NCI-H524 (cell line): ENCODE results near the gene DSTN.

Experiments used
- DNase-seq, 2 experiments: peaks; one replicate each; lab custom pipeline; 2025; lab: John Stamatoyannopoulos, UW

Gene DSTN

DNA sequence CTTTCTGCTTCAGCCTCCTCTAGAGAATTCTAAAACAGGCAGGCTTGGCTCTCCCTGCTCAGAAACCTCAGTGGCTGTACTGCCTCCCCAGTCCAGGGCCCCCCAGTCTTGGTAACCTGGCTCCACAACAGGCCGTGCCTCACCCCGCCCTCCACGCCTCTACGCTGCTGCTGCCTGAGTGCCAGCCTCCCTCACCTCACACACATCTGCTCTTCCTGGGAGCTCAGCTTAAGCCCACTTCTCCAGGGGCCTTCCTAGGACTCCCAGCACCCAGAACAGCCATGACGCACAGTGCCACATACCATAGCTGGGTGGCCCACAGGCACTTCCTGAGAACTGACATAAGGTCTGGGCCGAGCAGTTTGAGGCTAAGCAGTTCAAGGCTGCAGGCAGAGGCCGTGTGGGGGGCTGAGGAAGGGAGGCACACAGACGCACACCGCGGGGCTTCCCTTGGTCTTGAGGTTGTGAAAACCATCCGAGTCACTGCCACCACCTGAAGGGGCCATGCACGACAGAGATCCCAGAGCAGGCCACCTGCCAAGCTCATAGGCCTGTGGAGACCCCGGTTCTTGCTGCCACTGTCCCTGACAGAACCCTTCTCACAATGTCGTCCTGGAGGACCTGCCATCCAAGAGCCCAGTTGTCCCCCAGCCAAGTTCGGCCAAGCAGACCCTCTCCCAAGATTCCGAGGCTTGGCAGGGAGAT, 42.6 kb downstream of the DSTN start:
- DNase-seq: peak in 1 of 2 experiments; percentile 12

DNA sequence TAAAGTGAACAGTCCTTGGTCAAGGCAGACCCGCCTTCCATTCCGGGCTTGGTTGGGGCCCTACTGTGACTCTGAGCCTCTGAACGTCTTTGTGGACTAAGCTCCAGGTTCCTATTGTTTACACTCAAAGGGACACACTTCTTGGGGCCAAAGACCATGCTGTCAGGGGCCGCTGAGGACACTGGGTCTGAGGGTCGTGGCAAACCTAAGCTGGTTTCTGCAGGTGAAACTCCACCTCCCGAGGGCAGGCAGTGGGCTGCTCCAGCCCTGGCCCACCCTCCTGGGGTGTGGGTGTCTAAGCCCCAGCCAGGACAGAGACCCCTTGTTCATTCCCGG, 43.1 kb downstream of the DSTN start:
- no peak for DNase-seq

DNA sequence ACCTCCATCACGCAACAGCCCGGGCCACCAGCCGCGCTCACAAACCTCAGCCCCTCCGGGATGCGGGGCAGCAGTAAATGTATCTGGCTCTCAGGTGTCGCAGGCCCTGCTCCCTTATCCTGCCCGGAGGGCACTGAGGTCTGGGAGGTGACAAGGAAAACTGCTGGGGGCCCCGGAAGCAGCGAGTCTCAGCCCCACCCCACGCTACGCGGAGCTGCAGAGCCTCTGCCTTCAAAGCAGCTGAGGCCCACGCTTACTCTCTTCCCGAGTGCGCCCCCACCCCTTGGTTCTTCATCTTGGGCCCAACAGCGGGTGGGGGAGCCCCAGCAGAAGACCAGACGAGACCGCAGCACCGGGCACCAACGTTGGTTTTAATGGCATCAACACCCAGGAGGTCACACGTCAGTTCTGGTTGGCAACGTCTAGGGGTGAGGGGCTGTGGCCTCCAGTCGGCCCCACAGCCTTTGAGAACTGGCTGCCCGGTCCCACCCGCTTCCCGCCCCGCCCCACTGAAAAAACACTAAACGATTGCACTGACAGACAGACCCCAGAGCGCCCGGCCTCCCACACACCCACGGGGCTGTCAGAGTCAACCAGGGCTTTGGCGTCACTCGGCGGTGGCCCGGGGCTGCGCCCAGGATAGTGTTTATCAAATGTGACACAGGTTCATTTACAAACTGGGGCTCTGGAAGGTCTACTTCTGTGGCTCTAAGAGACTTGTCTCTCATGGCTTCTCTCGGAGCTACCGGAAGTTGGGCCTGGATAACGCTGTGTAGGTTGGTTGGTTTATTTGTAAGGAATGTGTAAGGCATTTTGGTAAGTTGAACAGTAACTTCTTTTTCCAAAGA, 43.7 kb downstream of the DSTN start:
- DNase-seq: no peak

DNA sequence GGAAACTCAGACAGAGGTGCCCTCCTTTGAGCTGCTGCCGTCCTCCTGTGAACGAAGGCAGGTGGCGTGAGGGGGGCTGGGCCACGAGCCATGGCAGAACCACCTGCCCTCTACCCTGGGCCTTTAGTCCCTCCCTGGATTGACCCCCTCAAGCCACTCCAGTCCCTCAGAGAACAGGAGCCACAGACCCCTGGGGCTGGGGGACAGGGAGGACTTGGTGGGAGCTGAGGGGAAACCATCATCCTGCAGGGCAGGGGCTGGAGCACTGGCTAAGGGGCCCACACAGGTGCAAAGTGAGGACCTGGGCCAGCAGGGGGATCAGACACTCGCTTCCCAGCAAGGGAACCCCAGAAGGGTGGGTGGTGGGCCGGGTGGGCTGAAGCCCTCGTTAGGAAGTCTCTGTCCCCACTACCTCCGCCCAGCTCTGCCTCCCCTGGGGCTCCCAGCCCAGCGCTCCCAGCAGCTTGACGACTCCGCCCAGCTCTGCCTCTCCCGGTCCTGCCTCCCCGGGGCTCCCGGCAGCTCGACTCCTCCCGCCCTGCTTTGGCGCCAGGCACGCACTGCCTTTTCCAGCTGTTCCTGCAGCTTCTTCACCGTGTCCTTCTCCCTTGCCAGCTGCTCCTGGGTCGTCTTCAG, 44.4 kb downstream of the DSTN start:
- DNase-seq: peak in 1 of 2 experiments; percentile 24

DNA sequence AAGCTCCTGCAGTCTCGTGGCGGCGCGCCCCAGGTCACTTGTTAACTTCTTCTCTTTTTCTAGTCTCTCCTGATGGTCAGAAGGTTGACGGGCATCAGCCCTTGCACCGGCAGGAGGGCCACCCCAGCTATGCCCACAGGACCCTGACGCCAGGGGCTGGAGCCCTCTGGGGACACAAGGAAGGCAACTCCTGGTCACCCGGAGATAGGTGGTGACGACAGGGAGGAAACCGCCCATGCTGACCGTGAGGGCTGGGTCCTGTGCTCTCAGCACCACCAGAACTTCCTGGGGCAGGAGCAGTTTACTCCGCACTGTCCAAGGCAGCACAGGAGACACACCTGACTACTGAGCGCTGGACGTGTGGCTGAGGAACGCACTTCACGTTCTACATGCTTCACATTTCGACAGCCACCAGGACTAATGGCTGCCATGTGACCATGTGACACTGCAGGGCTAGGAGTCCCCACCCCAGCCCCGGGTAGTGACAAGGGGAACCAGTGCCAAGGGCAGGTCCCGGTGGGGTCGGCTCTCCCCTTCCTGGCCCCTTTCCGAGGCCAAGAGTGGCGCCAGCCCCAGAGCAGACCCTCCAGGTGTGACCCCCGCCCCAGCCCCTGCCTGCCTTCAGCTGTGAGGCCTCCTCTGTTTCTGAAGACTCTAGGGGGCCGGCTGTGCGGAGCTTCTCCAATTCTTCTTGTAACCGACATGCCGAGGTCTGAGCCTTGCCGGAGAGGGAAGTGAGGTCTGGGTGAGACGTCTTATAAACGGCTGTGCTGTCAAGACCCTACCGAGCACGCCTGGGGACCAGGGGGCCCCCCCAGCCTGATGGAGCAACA, 45.2 kb downstream of the DSTN start:
- no peak for DNase-seq

DNA sequence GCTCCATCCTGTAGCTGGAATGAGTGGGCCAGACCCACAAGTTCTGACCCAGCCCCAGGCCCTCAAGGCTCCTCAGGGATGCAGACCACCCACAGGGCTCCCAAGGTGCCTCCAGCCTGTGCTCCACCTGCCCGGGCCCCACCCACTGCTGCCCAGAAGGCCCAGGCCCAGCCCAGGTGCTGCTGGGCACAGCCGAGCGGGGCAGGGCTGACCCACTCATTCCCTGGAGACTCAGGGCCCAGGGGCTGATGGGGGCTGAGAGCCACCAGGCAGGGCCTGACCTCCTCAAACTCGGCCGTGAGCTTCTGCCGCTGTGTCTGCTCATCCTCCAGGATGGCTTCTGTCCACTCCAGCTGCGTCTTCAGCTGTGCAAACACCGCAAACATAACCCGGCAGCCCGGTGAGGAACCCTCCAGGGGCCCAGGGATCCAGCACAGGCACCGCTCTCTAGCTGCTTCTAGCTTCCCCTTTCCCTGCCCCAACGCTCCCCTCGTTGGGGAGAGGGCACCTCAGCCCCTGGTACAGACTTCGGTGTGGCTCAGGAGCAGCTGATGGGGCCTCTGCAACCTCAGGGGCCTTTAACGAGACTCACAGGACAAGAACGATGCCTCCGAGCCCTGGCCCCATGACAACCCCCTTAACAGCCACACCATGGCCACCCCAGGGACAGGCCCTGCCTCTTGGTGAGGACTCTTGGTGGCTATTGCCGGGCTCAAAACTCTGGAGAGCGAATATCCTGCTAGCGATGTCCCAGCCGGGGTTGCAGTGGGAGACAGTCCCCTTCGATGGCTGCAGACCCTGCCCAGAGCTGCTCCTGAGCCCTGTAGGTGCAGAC, 46.0 kb downstream of the DSTN start:
- DNase-seq: no peak

DNA sequence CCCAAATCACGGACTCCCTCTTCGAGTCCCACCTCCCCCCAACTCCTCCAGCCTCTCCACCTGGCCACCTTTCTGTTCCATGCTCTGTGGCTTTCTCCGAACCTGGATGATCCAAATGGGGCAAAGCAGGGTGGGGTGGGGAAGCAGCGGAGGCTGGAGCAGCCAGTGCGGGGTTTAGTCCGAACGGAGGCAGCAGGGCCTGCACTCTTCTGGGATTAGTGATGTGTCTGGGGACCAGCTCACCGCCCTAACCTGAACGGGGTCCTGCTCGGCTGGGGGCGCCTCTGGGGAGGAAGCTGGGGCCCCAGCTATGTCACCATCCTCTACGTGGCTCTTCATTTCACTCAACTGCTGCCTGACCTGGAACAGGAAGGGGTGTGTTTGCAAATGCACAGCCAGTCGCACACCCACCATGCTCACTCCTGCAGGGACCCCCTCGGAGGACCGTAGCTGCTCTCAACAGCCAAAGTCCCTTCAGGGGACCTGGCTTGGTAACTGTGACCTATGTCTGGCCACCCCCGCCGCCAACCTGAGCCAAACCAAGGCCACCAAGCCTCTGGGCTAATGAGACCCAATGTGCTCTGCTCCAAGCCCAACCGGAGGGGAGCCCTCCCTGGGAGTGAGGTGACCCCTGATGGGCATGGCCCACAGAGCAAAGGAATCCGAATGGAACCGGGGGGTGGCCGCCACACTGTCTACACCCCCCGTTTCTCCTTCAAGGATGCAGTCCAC, 46.8 kb downstream of the DSTN start:
- DNase-seq: no peak

DNA sequence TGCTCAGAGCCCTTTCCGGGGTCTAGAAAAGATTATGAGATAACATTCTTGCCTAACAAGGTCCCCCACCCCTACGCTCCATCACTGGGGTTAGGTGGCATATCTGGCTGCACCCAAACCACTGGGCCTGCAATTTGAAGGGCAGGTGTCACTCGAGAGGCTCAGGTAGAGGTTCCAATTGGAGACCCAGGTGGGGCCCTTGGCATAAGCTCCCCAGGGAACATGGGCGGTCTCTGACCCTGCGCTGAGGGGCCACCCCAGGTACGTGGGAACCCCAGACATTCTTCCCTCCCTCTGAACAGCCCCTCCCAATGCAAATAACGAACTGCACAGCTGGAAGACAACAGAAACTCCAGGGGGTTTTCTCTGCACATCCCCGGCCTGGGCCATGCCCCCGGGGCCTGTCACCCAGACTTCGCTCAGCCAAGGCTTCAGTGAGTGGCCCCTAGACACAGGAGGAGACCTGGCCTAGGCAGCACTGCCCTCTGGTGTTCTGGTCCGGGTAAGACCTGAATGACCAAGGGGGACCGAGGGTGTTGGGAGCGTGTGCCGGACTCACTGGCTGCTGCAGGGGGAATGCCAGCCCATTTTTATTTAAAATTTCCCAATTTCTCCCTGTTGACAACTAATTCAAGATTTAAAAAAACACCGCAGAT, 47.5 kb downstream of the DSTN start:
- peak; percentile 6 to 58 for DNase-seq

DNA sequence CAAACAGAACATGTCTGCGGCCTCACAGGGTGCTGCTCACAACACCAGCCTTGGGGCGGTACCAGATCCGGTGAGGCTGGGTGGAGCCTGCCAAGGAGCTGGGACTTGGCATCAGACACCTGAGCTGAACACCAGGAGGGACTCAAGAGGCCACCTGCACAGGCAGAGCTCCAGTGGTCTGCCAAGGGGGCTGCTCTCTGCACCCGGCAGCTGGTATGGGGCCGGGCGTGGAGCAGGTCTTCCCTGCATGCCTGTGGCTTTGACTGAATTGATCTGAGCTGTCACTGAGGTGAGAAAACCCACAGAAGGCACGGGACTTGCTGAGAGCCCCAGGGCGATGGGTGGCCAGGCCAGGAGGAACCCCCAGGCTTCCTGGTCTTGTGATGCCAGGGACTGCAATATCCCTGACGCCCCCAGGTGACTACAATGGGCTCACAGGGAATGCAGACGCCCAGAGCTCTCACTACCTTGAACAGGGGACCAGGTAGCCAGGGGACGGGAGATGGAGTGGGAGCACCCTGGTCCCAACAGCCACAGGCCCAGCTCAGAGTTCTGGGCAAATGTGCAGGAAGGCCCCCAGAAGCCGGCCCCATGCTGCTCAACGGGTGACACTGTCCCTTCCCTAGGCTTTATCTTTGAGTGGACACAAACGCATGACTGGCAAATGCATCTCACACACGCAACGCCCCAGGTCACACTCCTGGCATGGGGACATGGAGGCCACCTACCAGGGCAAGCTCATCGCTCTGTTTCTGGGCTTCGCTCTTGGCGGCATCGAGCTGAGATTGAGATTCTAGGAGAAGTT, 48.2 kb downstream of the DSTN start:
- DNase-seq: no peak

DNA sequence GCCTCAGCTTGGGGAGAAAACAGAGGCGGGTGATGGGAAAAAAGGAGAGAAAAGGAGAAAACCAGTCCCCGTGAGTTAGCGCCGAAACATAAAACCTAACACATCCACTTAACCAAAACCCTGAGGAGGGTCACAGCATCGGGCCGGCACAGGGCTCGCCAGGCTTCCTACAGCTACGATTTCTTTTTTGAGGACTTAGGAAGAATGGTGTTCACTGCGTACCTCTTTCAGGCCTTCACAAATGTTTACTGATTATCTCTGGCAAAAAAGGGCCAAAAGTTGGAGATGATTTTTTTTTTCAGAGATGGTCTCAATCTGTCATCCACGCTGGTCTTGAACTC, 48.8 kb downstream of the DSTN start:
- DNase-seq: no peak

DNA sequence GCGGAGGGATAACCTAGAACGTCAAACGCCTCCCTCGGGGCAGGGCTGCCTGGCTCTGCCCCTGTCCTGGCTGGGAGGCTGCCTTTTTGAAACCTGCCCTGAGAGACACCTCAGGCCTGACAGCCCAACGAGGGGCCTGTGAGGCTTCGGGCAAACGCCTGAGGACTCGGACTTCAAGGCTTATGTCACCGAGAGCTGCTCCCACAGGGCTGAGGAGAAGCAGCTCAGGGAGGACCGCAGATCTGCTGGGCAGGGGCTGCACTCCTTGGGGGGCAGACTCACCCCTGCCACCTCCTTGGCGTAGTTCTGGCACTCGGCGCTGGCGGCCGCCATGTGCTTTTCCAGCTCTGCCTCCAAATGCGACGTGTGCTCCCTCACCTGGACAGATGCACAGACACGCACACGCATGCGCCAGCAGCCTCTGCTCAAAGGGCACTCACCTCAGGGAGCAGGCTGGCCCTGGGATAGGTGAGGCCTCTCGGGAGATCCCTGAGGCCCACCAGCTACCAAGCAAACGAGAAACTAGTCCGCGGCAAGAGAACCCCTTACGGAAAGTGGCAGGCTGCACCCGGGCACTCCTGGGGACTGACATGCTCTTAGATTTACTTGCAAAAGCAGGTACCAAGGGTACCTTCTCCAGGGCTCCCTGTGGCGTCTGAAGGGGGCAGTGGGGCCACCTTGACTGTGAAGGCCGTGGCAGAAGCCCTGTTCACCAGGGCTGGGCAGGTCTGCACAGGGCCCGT, 49.6 kb downstream of the DSTN start:
- no peak for DNase-seq

DNA sequence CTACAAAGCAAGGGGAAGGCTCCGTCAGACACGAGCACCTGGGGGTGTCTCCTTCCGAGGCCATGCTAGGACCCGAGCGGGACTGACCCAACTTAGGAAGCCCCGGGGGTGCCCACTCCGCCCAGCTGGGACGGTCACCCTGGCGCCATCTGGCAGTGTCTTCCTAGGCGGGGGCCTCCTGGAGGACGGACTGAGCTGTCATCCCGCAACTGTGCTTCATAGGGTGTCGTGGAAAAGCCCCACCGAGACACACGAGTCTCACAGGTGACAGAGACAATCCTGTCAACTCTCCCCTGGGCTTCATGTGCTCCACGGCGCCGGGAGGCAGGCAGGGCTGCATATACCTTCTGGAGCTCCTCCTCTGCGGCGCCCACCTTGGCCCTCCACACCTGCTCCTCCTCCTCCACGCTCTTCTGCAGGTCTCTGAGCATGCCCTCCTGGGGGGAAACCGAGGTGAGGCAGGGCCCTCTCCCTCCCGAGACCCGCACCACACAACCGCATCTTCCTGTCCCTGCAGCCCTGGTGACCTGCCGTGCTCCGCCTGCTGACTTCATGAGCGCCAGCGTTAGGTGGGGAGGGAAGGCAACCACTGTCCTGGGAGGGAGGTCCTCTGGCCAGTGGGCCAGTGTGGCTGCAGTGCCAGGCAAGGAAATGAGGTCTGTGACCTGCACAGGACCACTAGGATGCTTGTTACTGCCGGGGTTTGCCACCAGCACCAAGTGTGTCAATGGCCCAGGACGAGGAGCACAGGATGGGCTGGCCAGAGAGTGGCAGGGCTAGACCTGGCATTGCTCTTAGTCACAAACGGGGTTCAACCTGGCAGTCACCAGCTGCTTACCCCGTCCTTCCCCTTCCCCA, 50.7 kb downstream of the DSTN start:
- no peak for DNase-seq

DNA sequence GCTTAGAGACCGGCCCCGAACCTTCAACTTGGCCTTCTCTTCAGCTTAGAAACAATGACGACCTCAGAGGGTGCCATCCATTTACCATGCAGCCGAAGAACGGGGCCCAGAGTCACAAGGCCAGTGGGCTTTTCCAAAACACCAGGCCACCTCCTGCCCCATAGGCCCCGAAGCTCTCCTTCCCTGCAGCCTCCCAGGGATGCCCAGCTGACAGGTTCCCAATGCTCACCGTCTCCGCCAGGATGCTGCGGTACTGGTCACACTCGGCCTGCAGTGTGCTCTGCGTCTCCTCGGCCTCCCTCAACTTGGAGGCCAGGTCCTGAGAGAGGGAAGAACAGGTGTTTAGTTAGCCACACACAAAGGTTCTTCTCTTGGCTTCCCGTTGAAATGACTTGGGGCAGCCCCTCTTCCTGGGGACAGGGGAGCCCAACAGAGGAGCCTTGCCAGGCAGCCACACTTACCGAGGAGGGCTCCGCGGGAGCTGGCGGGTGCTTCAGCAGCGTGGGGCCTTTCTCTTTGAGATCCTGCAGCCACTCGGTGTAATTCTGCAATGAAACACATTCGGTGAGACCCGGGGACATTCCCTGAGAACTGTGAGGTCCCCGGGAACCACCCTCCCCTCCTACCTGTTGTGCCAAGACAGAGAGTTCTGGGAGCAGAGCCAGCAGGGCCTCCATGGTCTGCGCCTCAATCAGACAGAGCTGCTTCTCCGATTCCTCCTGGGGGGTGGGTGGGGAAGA, 51.5 kb downstream of the DSTN start:
- no peak for DNase-seq

DNA sequence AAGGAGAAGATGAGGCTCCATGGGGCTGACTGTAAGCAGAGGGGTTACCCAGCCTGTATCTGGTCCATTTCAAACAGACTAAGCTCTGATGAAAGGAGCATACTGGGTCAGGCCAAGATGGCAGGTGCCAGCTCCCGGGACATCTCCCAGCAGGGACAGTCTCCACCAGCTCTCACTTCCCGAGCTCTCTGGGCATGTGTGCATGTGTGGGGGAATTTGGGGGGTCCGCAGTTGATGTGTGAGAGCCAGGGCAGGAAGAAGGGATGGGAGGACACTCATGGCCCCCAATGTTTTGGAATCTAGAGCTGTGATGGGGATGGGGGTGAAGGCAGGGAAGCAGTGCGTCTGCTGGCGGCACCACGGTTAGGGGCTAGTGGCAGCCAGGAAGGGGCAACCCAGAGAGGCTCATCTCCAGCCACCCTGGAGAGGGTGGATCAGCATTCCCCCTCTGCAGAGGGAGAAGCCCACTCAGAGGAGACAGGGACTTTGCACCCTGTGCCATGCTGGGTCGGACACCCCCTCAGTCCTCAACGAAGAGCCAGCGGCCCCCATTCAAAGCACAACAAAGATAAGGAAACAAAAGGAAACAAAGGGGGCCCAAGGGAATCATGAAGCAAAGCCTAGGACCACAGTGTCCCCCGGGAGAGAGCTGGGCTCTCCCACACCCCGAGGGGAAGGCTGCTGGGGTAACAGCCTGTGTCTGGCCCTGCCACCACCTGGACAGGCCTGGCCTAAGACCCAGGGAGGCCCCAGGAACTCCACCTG, 52.4 kb downstream of the DSTN start:
- no peak for DNase-seq

DNA sequence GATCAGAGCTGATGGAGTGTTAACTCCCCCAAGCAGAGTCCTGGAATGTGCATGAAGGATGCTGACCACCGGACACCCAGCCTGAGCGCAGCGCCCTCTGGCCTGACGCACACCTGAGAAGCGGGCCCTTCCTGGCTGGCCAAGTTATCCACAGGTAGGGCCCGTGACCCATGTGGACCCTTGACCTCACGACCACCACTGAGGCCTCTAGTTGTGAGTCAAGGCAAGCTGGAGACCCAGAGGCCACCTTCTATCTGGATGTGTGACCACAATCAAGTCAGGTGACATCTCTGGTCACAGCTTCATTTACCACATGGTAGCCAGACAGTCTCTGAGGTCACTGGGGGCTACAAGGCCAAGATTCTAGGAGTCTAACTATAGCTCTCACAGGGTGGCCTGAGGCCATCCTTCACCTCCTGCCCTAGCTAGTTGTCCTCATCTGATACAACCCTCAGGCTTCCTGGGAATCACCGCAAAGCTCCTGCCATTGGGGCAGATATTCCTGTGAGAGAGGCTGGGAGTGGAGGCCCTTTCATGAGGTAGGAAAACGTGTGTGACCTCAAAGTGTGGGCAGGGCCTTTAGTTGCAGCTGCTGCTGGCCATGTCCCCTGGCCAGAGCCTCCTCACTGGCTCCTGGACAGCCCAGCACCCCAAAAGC, 53.1 kb downstream of the DSTN start:
- DNase-seq: no peak

DNA sequence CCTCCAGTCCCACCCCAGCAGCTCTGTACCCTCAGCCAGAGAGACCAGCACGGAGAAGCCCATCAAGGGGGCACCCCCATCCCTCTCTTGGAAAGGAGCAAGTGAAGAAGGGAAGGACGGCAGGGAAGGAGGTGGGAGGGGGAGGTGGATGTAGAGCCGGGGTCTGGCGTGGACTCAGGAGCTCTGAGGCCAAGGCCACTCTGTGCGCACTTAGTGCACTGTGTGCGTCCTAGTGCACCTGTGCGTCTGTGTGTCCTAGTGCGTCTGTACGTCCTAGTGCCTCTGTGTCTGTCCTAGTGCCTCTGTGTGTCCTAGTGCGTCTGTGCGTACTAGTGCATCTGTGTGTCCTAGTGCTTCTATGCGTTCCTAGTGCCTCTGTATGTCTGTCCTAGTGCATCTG, 54.2 kb downstream of the DSTN start:
- no peak for DNase-seq
